K562 (cell line): Measurements from ENCODE around the gene ASCC2. TPM values are rescaled to one million over a fixed set of nuclear protein-coding genes. Genes with fewer than 3 reads are reported as not detected.

Experiments
- ESRRA ChIP-seq: fragments of 450-650 bp; IDR thresholded peaks from 2 replicates; pipeline ENCODE4 v1.6.1; 2014; ENCODE audit warnings: low read depth, mild to moderate bottlenecking, moderate library complexity, borderline replicate concordance
- ETV1 ChIP-seq: fragments of 450-650 bp; conservative IDR thresholded peaks from 2 replicates; pipeline ENCODE4 v1.6.1; 2016; ENCODE audit warnings: missing genetic modification characterization, control low read depth, low read depth, missing compliant biosample characterization
- GATAD2B ChIP-seq: fragments of 450-650 bp; IDR thresholded peaks from 2 replicates; pipeline ENCODE4 v1.6.1; 2017; ENCODE audit warnings: mild to moderate bottlenecking, borderline replicate concordance
- KDM5B ChIP-seq: fragments of 200-600 bp; sonication (generic); IDR thresholded peaks from 2 replicates; pipeline ENCODE4 v1.6.1; 2012; ENCODE audit warnings: low read depth, mild to moderate bottlenecking, moderate library complexity, low read length, control low read depth, inconsistent platforms; ENCODE audit not compliant: insufficient replicate concordance
- KLF6 ChIP-seq: fragments of 250-450 bp; sonication (Bioruptor Pico); IDR thresholded peaks from 2 replicates; pipeline ENCODE4 v1.4.0; 2020; ENCODE audit warnings: mild to moderate bottlenecking, moderate library complexity, borderline replicate concordance
- NR2C1 ChIP-seq, 2 experiments: fragments of 450-650 bp; IDR thresholded peaks; 2 replicates each; pipeline ENCODE4 v1.6.1; 2017; ENCODE audit warnings: mild to moderate bottlenecking in 2 of 2, antibody characterized with exemption in 1 of 2, inconsistent platforms in 1 of 2, missing compliant biosample characterization in 1 of 2, missing genetic modification characterization in 1 of 2
- PML ChIP-seq: IDR thresholded peaks from 2 replicates; pipeline ENCODE4 v1.6.1; 2012; ENCODE audit warnings: low read length, inconsistent platforms
- PRDM10 ChIP-seq: fragments of 450-650 bp; IDR thresholded peaks from 2 replicates; pipeline ENCODE4 v1.6.1; 2018; ENCODE audit not compliant: partially characterized antibody
- PYGO2 ChIP-seq: fragments of 450-650 bp; IDR thresholded peaks from 2 replicates; pipeline ENCODE4 v1.6.1; 2016; ENCODE audit warnings: mild to moderate bottlenecking, missing genetic modification characterization, moderate library complexity, missing compliant biosample characterization
- RBM15 ChIP-seq: fragments of 200-400 bp; formaldehyde crosslinking; IDR thresholded peaks from 2 replicates; pipeline ENCODE4 v1.6.1; 2018; ENCODE audit warnings: mild to moderate bottlenecking, low read length, moderate library complexity; ENCODE audit not compliant: insufficient read depth
- SUPT5H ChIP-seq: fragments of 450-650 bp; IDR thresholded peaks from 2 replicates; pipeline ENCODE4 v1.6.1; 2016
- TARDBP ChIP-seq: fragments of 450-650 bp; IDR thresholded peaks from 2 replicates; pipeline ENCODE4 v1.6.1; 2016
- TBP ChIP-seq: optimal IDR thresholded peaks from 2 replicates; pipeline ENCODE3; 2011; ENCODE audit warnings: low read depth, low read length, improper control_type of control experiment
- TSC22D4 ChIP-seq: fragments of 450-650 bp; IDR thresholded peaks from 2 replicates; pipeline ENCODE4 v1.6.1; 2016; ENCODE audit warnings: missing genetic modification characterization, missing biosample characterization, control low read depth
- ZBTB5 ChIP-seq: fragments of 450-650 bp; IDR thresholded peaks from 2 replicates; pipeline ENCODE4 v1.6.1; 2017; ENCODE audit warnings: antibody characterized with exemption
- polyA plus RNA-seq, 8 experiments: library from polyadenylated mRNA; depleted of rRNA in 4 of 8; stranded (reverse) in 5 of 8; unstranded in 3 of 8; fragments of >200 nt; fragmentation: Nextera tagmentation in 2 of 8; fragmentation: Illumina TruSeq in 1 of 8; extraction: Ambion mirVana in 2 of 8; extraction: Trizol in 1 of 8; gene quantifications; 2 replicates each; pipeline versions ENCODE4 v1.2.1 to v1.2.3, GENCODE V29; 2011 to 2014; ENCODE audit warnings: inconsistent platforms in 1 of 8, missing spikeins in 1 of 8
- total RNA-seq, 7 experiments: library from RNA; depleted of rRNA in 6 of 7; stranded (reverse); fragments of >200 nt in 6 of 7; fragmentation: Illumina TruSeq in 2 of 7; extraction: Trizol in 2 of 7; gene quantifications; 2 replicates each; pipeline versions ENCODE4 v1.2.1 to v1.2.3, GENCODE V29; 2011 to 2021; ENCODE audit warnings: low replicate concordance in 1 of 7
- TF ChIP-seq, protein P1 (sequence below): fragments of 450-650 bp; conservative IDR thresholded peaks from 2 replicates; pipeline ENCODE4 v1.6.1; 2016; ENCODE audit warnings: missing genetic modification characterization, low read depth, mild to moderate bottlenecking, control low read depth, missing compliant biosample characterization
- TF ChIP-seq, protein P2 (sequence below), 2 experiments: IDR thresholded peaks; 2 replicates each; pipeline ENCODE4 v1.6.1; 2012; ENCODE audit warnings: improper control_type of control experiment in 2 of 2, low read depth in 2 of 2, low read length in 2 of 2, borderline replicate concordance in 1 of 2

The ASCC2 gene
- total and polyA plus RNA-seq, 9 of the 15 experiments (the other 6 are each of a cell fraction or from before 2014, with no cell fraction given), result 4.0 to 46.7 (median 26.8) TPM

- peak; percentile 29 for TF ChIP-seq KDM5B
- peak; percentile 61 for TF ChIP-seq ETV1 (tag)
- peak; percentile 38; the same call in 1 of the 2 replicates for TF ChIP-seq ESRRA
- TF ChIP-seq, protein P1, sequence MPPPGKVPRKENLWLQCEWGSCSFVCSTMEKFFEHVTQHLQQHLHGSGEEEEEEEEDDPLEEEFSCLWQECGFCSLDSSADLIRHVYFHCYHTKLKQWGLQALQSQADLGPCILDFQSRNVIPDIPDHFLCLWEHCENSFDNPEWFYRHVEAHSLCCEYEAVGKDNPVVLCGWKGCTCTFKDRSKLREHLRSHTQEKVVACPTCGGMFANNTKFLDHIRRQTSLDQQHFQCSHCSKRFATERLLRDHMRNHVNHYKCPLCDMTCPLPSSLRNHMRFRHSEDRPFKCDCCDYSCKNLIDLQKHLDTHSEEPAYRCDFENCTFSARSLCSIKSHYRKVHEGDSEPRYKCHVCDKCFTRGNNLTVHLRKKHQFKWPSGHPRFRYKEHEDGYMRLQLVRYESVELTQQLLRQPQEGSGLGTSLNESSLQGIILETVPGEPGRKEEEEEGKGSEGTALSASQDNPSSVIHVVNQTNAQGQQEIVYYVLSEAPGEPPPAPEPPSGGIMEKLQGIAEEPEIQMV, result peak; percentile 99
- TF ChIP-seq TSC22D4 (tag), result no peak
- no peak for TF ChIP-seq PYGO2 (tag)
- no peak for TF ChIP-seq PML
- TF ChIP-seq, protein P2, sequence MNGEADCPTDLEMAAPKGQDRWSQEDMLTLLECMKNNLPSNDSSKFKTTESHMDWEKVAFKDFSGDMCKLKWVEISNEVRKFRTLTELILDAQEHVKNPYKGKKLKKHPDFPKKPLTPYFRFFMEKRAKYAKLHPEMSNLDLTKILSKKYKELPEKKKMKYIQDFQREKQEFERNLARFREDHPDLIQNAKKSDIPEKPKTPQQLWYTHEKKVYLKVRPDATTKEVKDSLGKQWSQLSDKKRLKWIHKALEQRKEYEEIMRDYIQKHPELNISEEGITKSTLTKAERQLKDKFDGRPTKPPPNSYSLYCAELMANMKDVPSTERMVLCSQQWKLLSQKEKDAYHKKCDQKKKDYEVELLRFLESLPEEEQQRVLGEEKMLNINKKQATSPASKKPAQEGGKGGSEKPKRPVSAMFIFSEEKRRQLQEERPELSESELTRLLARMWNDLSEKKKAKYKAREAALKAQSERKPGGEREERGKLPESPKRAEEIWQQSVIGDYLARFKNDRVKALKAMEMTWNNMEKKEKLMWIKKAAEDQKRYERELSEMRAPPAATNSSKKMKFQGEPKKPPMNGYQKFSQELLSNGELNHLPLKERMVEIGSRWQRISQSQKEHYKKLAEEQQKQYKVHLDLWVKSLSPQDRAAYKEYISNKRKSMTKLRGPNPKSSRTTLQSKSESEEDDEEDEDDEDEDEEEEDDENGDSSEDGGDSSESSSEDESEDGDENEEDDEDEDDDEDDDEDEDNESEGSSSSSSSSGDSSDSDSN (IDR thresholded peaks at IDR 0.05; ENCODE audit: borderline replicate concordance in 1 of 2, low read depth in 2 of 2, low read length in 2 of 2), result no peak
- TF ChIP-seq ZBTB5, result peak; percentile 96
- no peak for TF ChIP-seq KLF6 (CRISPR knock-in tag)
- TF ChIP-seq TBP, result peak; percentile 35
- TF ChIP-seq GATAD2B, result 0 out of 2 replicates have a peak, but pooled peaks have one; percentile 7
- TF ChIP-seq RBM15, result no peak
- no peak for TF ChIP-seq PRDM10
- peak; percentile 93 for TF ChIP-seq NR2C1 (IDR thresholded peaks at IDR 0.05)
- TF ChIP-seq NR2C1 (tag; IDR thresholded peaks at IDR 0.05), result peak; percentile 94
- no peak for TF ChIP-seq TARDBP
- peak; percentile 82 for TF ChIP-seq SUPT5H
Observed at GRCh38 chr22:29837741-29838598, at the start of gene ASCC2 (continued).
